ENCODE measurements around the gene DLST. TPM values are rescaled to one million over a fixed set of nuclear protein-coding genes. Genes with fewer than 3 reads are reported as not detected.

Gene DLST
- total and polyA plus RNA-seq, 7 donors, result 66.1 to 114 (median 72.4) TPM

DNA sequence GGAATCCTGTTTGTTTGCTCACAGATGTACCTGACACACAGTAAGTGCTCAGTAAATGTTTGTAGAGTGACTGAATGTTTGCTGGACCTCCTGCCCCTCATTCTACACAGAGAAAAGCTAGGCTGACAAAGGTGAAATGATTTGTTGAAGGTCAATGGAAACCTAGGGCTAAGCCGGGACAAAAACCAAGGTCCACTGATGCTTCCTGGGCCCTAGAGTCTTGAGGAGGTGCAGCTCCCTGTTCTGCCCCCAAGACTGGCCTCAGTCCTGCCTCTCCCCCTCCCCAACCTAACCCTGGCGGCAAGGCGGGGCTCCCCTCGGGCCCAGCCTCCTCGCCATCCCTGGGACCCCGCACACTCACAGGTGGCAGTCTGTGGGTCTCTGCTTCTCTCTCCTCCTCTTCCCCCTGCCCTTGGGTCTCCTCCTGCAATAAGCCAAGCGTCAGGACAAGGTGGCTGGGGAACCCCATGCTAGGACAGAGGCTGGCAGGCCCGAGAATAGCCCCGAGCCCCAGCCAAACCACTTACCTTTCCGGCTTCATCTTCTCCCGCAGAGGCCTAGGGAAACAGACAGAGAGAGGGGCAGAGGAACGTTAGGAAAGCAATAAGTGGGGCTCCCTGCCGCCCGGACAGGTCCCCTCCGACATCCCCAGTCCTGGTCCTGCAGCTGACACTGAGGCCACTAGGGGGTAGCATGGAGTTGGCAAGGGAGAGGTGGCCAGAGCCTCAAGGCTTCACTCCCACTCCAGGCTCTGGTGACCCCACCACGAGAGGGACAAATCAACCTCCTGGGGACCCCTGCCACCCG, 64.3 kb downstream of the DLST start:
- intact Hi-C loops (cut with DNase I), result loop anchor here (2.0 to 10.0 kb wide), 3 partner anchors 57 to 359 kb away; partner anchors contain the start of gene EIF2B2
- Histone ChIP-seq H3K4me1 (peaks cover 0 to 27% (median 23%) of the 10 kb centered on the region in 4 donors), H3K9me3 (no peaks in the 10 kb centered on the region), H3K36me3 (no peaks in the 10 kb centered on the region), H3K27ac (peak overlapping the region in 2 of 4 donors; percentile 10 to 12), H3K4me3 (peak overlapping the region in 1 of 4 donors; percentile 12), H3K27me3 (peaks cover 0 to 25% (median 6%) of the 10 kb centered on the region in 3 donors)
- no peak for TF ChIP-seq EP300 (IDR thresholded peaks at IDR 0.05)
- no peak for TF ChIP-seq POLR2AphosphoS5 (IDR thresholded peaks at IDR 0.05)
- TF ChIP-seq CTCF (IDR thresholded peaks at IDR 0.05), result peak; percentile 82 to 95 (median 92)
- DNase-seq, result peak; percentile 88
- WGBS, 2 donors, result 45 to 46% methylated on average over 17 of the region's 17 CpGs

- Histone ChIP-seq H3K4me3 (peak overlapping the region in 1 of 4 donors; percentile 12), H3K9me3 (no peaks in the 10 kb centered on the region), H3K4me1 (peaks cover 0 to 21% (median 19%) of the 10 kb centered on the region in 4 donors), H3K27me3 (peaks cover 0 to 32% (median 6%) of the 10 kb centered on the region in 3 donors), H3K36me3 (no peaks in the 10 kb centered on the region), H3K27ac (peak overlapping the region in 1 of 4 donors; percentile 12)
- 32 to 51% methylated on average over 5 of the region's 5 CpGs for WGBS, 2 donors
- peak in 1 of 4 experiments; percentile 27 for TF ChIP-seq CTCF (IDR thresholded peaks at IDR 0.05)
- no peak for TF ChIP-seq POLR2AphosphoS5 (IDR thresholded peaks at IDR 0.05)
- no peak for TF ChIP-seq EP300 (IDR thresholded peaks at IDR 0.05)
- TF ChIP-seq POLR2A (IDR thresholded peaks at IDR 0.05), result no peak
- intact Hi-C loops (cut with DNase I), result loop anchor here (2.0 to 10.0 kb wide), 3 partner anchors 56 to 358 kb away; partner anchors contain the start of gene EIF2B2
- peak; percentile 61 for DNase-seq
These were observed 65.1 kb downstream of the DLST start for GRCh38 chr14:74946659-74947281.

DNA sequence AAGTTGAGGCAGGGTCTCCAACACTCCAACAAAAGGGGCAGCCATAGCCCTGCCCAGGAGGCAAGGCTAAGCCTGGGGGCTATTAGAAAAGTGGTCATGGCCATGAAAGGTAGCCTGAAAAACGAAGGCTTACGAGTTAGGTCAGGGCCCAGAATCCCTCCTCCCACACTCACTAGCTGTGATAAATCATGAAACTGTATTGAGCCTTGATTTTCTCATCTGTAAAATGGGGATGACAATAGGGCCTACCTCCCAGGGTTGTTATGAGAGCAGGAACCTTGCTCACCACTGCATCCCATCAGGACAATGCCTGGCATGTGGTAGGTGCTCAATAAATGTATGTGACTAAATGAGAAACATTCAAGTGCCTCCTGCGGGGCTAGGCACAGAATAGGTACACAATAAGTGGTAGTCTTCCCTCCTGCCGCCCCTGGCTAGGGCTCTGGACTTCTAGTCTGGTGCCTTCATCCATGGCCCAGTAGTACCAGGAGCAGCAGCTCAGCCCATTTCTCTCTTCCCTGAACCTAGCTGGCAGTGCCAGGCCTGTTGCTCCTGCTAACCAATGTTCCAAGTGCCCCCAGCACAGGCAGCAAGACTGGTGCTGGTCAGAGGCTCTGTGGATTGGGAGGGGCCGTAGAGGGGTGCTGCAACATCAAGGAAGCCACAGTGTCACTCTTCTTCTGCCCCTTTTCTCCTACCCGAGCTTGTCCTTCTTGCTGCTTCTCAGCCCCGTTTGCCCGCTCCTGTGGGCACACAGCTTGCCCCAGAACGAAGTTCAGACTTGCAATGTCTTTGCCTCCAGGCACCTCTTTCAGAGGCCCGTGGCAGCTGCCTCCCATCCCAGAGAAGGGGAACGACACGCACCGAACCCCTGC, 65.9 kb downstream of the DLST start:
- peaks cover 0 to 37% (median 6%) of the 10 kb centered on the region in 3 donors for H3K27me3 ChIP-seq
- intact Hi-C loops (cut with DNase I), result loop anchor here (2.0 to 10.0 kb wide), 3 partner anchors 55 to 357 kb away; partner anchors contain the start of gene EIF2B2
- no peaks in the 10 kb centered on the region for H3K9me3 ChIP-seq
- no peak for TF ChIP-seq CTCF (IDR thresholded peaks at IDR 0.05)
- no peak for TF ChIP-seq EP300 (IDR thresholded peaks at IDR 0.05)
- no peak for TF ChIP-seq POLR2A (IDR thresholded peaks at IDR 0.05)
- no peak for TF ChIP-seq POLR2AphosphoS5 (IDR thresholded peaks at IDR 0.05)
- WGBS, 2 donors, result 85 to 86% methylated on average over 13 of the region's 13 CpGs
- H3K36me3 ChIP-seq, result no peaks in the 10 kb centered on the region
- H3K4me1 ChIP-seq, result peaks cover 0 to 13% (median 11%) of the 10 kb centered on the region in 4 donors
- DNase-seq, result peak; percentile 39
- H3K27ac ChIP-seq, result peak overlapping the region in 1 of 4 donors; percentile 4
- H3K4me3 ChIP-seq, result no peak overlapping the region

Measured in sigmoid colon (tissue), 7 donors.